Activated CD8-positive, alpha-beta memory T cell treated with anti-CD3 and anti-CD28 coated beads for 1 hour (primary cell): Measurements from ENCODE around the gene EIF4G3.
"Not testable (repeated sequence)": the region's sequence is repeated elsewhere in the genome, so short reads cannot be mapped to it uniquely, and the experiment has no call there.

ENCODE experiments used
- DNase-seq, 2 donors: peaks; one replicate each; pipeline ENCODE4 v3.0.0-alpha.2; 2020; ENCODE audit warnings: low read depth in 1 of 2; ENCODE audit errors: extremely low read depth in 1 of 2

EIF4G3 gene

GRCh38 chr1:21034725-21035628, 141.7 kb downstream of the EIF4G3 start:
- DNase-seq = no peak

GRCh38 chr1:21032741-21033140, 144.0 kb downstream of the EIF4G3 start:
- no peak for DNase-seq

GRCh38 chr1:21030181-21030580, 146.5 kb downstream of the EIF4G3 start:
- DNase-seq = no peak

GRCh38 chr1:21028520-21029145, 148.1 kb downstream of the EIF4G3 start:
- no peak for DNase-seq

- no peak for DNase-seq
Measured at GRCh38 chr1:21027805-21028204, 148.9 kb downstream of the EIF4G3 start.

GRCh38 chr1:21024918-21025317, 151.8 kb downstream of the EIF4G3 start:
- no peak for DNase-seq

GRCh38 chr1:21024136-21024896, 152.4 kb downstream of the EIF4G3 start:
- not testable (repeated sequence) for DNase-seq

GRCh38 chr1:21022279-21023040, 154.2 kb downstream of the EIF4G3 start:
- DNase-seq = no peak

GRCh38 chr1:21021311-21021710, 155.4 kb downstream of the EIF4G3 start:
- DNase-seq = no peak

- DNase-seq = no peak
Measured at GRCh38 chr1:21020151-21020550, 156.5 kb downstream of the EIF4G3 start.

GRCh38 chr1:21018673-21019072, 158.0 kb downstream of the EIF4G3 start:
- DNase-seq = no peak

GRCh38 chr1:21013510-21013909, 163.2 kb downstream of the EIF4G3 start:
- DNase-seq = no peak

GRCh38 chr1:21012937-21013336, 163.8 kb downstream of the EIF4G3 start:
- no peak for DNase-seq

GRCh38 chr1:21007876-21008275, 168.8 kb downstream of the EIF4G3 start:
- no peak for DNase-seq

GRCh38 chr1:21005466-21006239, 171.0 kb downstream of the EIF4G3 start:
- DNase-seq = no peak

GRCh38 chr1:21003281-21004045, 173.2 kb downstream of the EIF4G3 start:
- DNase-seq = no peak

- no peak for DNase-seq
Measured at GRCh38 chr1:21001042-21001441, 175.7 kb downstream of the EIF4G3 start.

- no peak for DNase-seq
Measured at GRCh38 chr1:21000245-21000594, 176.5 kb downstream of the EIF4G3 start.

- no peak for DNase-seq
Measured at GRCh38 chr1:20999525-21000244, 177.0 kb downstream of the EIF4G3 start.
